Smooth muscle cell (in vitro differentiated cells): ENCODE results near the gene LYPD5. TPM values are rescaled to one million over a fixed set of nuclear protein-coding genes. Genes with fewer than 3 reads are reported as not detected.

Source experiments
- DNase-seq: peaks from one replicate; lab custom pipeline; 2025; ENCODE audit not compliant: unreplicated experiment; lab: John Stamatoyannopoulos, UW
- H2AFZ ChIP-seq: fragments of 200-600 bp; sonication (generic); 2 replicates; pipeline ENCODE4 v1.6.0; 2016; ENCODE audit warnings: antibody characterized with exemption, low read depth, mild to moderate bottlenecking
- H3F3A ChIP-seq: fragments of 200-600 bp; sonication (generic); 2 replicates; pipeline ENCODE4 v1.6.0; 2017; ENCODE audit warnings: antibody characterized with exemption, low read depth
- H3K27ac ChIP-seq: fragments of 200-600 bp; sonication (generic); 2 replicates; pipeline ENCODE4 v1.5.1; 2016; ENCODE audit warnings: low read depth, mild to moderate bottlenecking
- H3K27me3 ChIP-seq: fragments of 200-600 bp; sonication (generic); 2 replicates; pipeline ENCODE4 v1.6.1; 2016; ENCODE audit warnings: low read depth, mild to moderate bottlenecking
- H3K36me3 ChIP-seq: fragments of 200-600 bp; sonication (generic); 2 replicates; pipeline ENCODE4 v1.5.1; 2016; ENCODE audit warnings: low read depth
- H3K4me1 ChIP-seq: fragments of 200-600 bp; sonication (generic); 2 replicates; pipeline ENCODE4 v1.5.1; 2016; ENCODE audit warnings: low read depth
- H3K4me2 ChIP-seq: fragments of 200-600 bp; sonication (generic); 2 replicates; pipeline ENCODE4 v1.6.0; 2016; ENCODE audit warnings: mild to moderate bottlenecking
- H3K4me3 ChIP-seq: fragments of 200-600 bp; sonication (generic); 2 replicates; pipeline ENCODE4 v1.5.1; 2016; ENCODE audit warnings: mild to moderate bottlenecking
- H3K79me2 ChIP-seq: fragments of 200-600 bp; sonication (generic); 2 replicates; pipeline ENCODE4 v1.6.0; 2016; ENCODE audit warnings: low read depth, mild to moderate bottlenecking
- H3K9ac ChIP-seq: fragments of 200-600 bp; sonication (generic); 2 replicates; pipeline ENCODE4 v1.6.0; 2016; ENCODE audit warnings: low read depth
- H3K9me3 ChIP-seq: fragments of 200-600 bp; sonication (generic); replicated peaks from 2 replicates; pipeline ENCODE4 v1.5.1; 2016; ENCODE audit warnings: low read depth
- H4K20me1 ChIP-seq: fragments of 200-600 bp; sonication (generic); 2 replicates; pipeline ENCODE4 v1.6.0; 2016; ENCODE audit warnings: low read depth
- WGBS: methylation state at CpG from one replicate; pipeline ENCODE4 v1.1.7; 2016; ENCODE audit warnings: low lambda C conversion rate; 5-methylcytosine and 5-hydroxymethylcytosine counted together
- polyA plus RNA-seq: library from polyadenylated mRNA; unstranded; fragments of >200 nt; fragmentation: Nextera tagmentation; extraction: Ambion mirVana; gene quantifications from 2 replicates; pipeline ENCODE4 v1.2.1, GENCODE V29; 2016
- total RNA-seq: library from RNA; depleted of rRNA; stranded (reverse); fragments of >200 nt; gene quantifications from 2 replicates; pipeline ENCODE4 v1.2.3, GENCODE V29; 2014
- TF ChIP-seq, protein P1 (sequence below): fragments of 200-600 bp; sonication (generic); IDR thresholded peaks from 2 replicates; pipeline ENCODE4 v1.5.1; 2017; ENCODE audit warnings: borderline replicate concordance, mild to moderate bottlenecking, antibody characterized with exemption; ENCODE audit not compliant: insufficient read depth, poor library complexity, severe bottlenecking

The LYPD5 gene
- total and polyA plus RNA-seq, 2 experiments from 2014 or later = 2.7 to 3.1 TPM

GRCh38 chr19:43751466-43752220 lies 50.6 kb downstream of the LYPD5 start:
- Histone ChIP-seq H3K79me2 (peaks cover 29% of the 10 kb centered on the region), H3K27ac (peak overlapping the region; percentile 100)
- TF ChIP-seq, protein P1, sequence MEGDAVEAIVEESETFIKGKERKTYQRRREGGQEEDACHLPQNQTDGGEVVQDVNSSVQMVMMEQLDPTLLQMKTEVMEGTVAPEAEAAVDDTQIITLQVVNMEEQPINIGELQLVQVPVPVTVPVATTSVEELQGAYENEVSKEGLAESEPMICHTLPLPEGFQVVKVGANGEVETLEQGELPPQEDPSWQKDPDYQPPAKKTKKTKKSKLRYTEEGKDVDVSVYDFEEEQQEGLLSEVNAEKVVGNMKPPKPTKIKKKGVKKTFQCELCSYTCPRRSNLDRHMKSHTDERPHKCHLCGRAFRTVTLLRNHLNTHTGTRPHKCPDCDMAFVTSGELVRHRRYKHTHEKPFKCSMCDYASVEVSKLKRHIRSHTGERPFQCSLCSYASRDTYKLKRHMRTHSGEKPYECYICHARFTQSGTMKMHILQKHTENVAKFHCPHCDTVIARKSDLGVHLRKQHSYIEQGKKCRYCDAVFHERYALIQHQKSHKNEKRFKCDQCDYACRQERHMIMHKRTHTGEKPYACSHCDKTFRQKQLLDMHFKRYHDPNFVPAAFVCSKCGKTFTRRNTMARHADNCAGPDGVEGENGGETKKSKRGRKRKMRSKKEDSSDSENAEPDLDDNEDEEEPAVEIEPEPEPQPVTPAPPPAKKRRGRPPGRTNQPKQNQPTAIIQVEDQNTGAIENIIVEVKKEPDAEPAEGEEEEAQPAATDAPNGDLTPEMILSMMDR = no peak

GRCh38 chr19:43749898-43750297 lies 52.3 kb downstream of the LYPD5 start:
- peaks cover 10% of the 10 kb centered on the region for H3K4me1 ChIP-seq
- no peak overlapping the region for H3K4me2 ChIP-seq
- H4K20me1 ChIP-seq = peaks cover 19% of the 10 kb centered on the region
- no peak for DNase-seq
- H3K9ac ChIP-seq = no peak overlapping the region
- peaks cover 29% of the 10 kb centered on the region for H3K79me2 ChIP-seq
- TF ChIP-seq, protein P1 = no peak
- H3K9me3 ChIP-seq = no peaks in the 10 kb centered on the region
- no peak overlapping the region for H2AFZ ChIP-seq
- H3K36me3 ChIP-seq = peaks cover 6% of the 10 kb centered on the region
- 97% methylated on average over 1 of the region's 1 CpG for WGBS
- H3F3A ChIP-seq = peaks cover 17% of the 10 kb centered on the region
- H3K4me3 ChIP-seq = no peak overlapping the region
- no peaks in the 10 kb centered on the region for H3K27me3 ChIP-seq
- H3K27ac ChIP-seq = no peak overlapping the region

More at GRCh38 chr19:43751466-43752220, 50.6 kb downstream of the LYPD5 start:
- Histone ChIP-seq H3K27me3 (no peaks in the 10 kb centered on the region), H2AFZ (no peak overlapping the region), H3K36me3 (peaks cover 6% of the 10 kb centered on the region), H3K4me2 (peak overlapping the region; percentile 69), H3K4me1 (peaks cover 10% of the 10 kb centered on the region), H3K9me3 (no peaks in the 10 kb centered on the region), H4K20me1 (peaks cover 19% of the 10 kb centered on the region), H3K9ac (peak overlapping the region; percentile 51), H3F3A (peaks cover 25% of the 10 kb centered on the region), H3K4me3 (no peak overlapping the region)
- no peak for DNase-seq
- WGBS = 94% methylated on average over 4 of the region's 4 CpGs

- Histone ChIP-seq H3K27ac (no peak overlapping the region), H3K79me2 (peaks cover 29% of the 10 kb centered on the region), H3K9me3 (no peaks in the 10 kb centered on the region), H2AFZ (no peak overlapping the region), H3K4me1 (peaks cover 10% of the 10 kb centered on the region), H3K9ac (no peak overlapping the region), H3F3A (peaks cover 16% of the 10 kb centered on the region), H4K20me1 (peaks cover 19% of the 10 kb centered on the region), H3K4me3 (no peak overlapping the region), H3K4me2 (no peak overlapping the region), H3K27me3 (no peaks in the 10 kb centered on the region), H3K36me3 (peaks cover 6% of the 10 kb centered on the region)
- WGBS = 91% methylated on average over 7 of the region's 7 CpGs
- no peak for DNase-seq
- TF ChIP-seq, protein P1 = no peak
Measured at GRCh38 chr19:43749152-43749551, 53.1 kb downstream of the LYPD5 start.

- peaks cover 29% of the 10 kb centered on the region for H3K79me2 ChIP-seq
- no peak overlapping the region for H3K4me3 ChIP-seq
Measured at GRCh38 chr19:43748685-43749084, 53.6 kb downstream of the LYPD5 start.

More at GRCh38 chr19:43748685-43749084, 53.6 kb downstream of the LYPD5 start:
- TF ChIP-seq, protein P1 = no peak
- Histone ChIP-seq H3K4me2 (no peak overlapping the region), H3F3A (peaks cover 11% of the 10 kb centered on the region), H3K27me3 (no peaks in the 10 kb centered on the region), H3K4me1 (peaks cover 7% of the 10 kb centered on the region), H3K9me3 (no peaks in the 10 kb centered on the region), H3K27ac (no peak overlapping the region), H3K36me3 (peaks cover 6% of the 10 kb centered on the region), H2AFZ (no peak overlapping the region), H3K9ac (no peak overlapping the region), H4K20me1 (peaks cover 19% of the 10 kb centered on the region)
- no peak for DNase-seq
- WGBS = 97% methylated on average over 4 of the region's 4 CpGs
